H1 (cell line): ENCODE results near the gene LRRC8D.

Experiments used
- BACH1 ChIP-seq: IDR thresholded peaks from 2 replicates; pipeline ENCODE4 v1.6.1; 2012; ENCODE audit warnings: low read length, improper control_type of control experiment
- BRCA1 ChIP-seq: IDR thresholded peaks from 2 replicates; pipeline ENCODE4 v1.6.1; 2012; ENCODE audit warnings: low read depth, low read length, improper control_type of control experiment
- CREB1 ChIP-seq: IDR thresholded peaks from 2 replicates; pipeline ENCODE4 v1.6.1; 2012; ENCODE audit warnings: inconsistent platforms
- GABPA ChIP-seq: IDR thresholded peaks from 2 replicates; pipeline ENCODE4 v1.6.1; 2011; ENCODE audit warnings: mild to moderate bottlenecking, low read length, moderate library complexity, borderline replicate concordance; ENCODE audit not compliant: insufficient read depth
- HDAC6 ChIP-seq: IDR thresholded peaks from one replicate; pipeline ENCODE4 v1.7.1; 2012; ENCODE audit warnings: low read depth, mild to moderate bottlenecking, inconsistent platforms, low read length, moderate library complexity
- MAFK ChIP-seq: IDR thresholded peaks from 2 replicates; pipeline ENCODE4 v1.6.1; 2012; ENCODE audit warnings: low read depth, mild to moderate bottlenecking, improper control_type of control experiment, low read length
- POLR2A ChIP-seq, 2 experiments: IDR thresholded peaks; 1 replicate in 1 of 2; 2 replicates in 1 of 2; pipeline ENCODE4 v1.6.1; 2011; ENCODE audit warnings: low read depth in 2 of 2, low read length in 2 of 2, mild to moderate bottlenecking in 2 of 2; ENCODE audit errors: control extremely low read depth in 1 of 2
- SUZ12 ChIP-seq: fragments of 200-600 bp; sonication (generic); IDR thresholded peaks from 2 replicates; pipeline ENCODE4 v1.6.1; 2012; ENCODE audit warnings: mild to moderate bottlenecking, inconsistent platforms, low read length, moderate library complexity, mixed read lengths
- TAF1 ChIP-seq: IDR thresholded peaks from 2 replicates; pipeline ENCODE4 v1.6.1; 2011; ENCODE audit warnings: mild to moderate bottlenecking, low read depth, low read length
- TF ChIP-seq, protein P1 (sequence below): IDR thresholded peaks from 2 replicates; pipeline ENCODE4 v1.6.1; 2011; ENCODE audit warnings: low read depth, mild to moderate bottlenecking, low read length; ENCODE audit not compliant: insufficient read depth

GRCh38 chr1:89827330-89827729 lies 6.5 kb downstream of the LRRC8D start:
- TF ChIP-seq SUZ12 (no peak), MAFK (no peak), GABPA (no peak), BACH1 (no peak), POLR2A (IDR thresholded peaks at IDR 0.05; ENCODE audit: control extremely low read depth in 1 of 2, low read depth in 2 of 2, low read length in 2 of 2) (no peak), HDAC6 (no peak), TAF1 (no peak), CREB1 (no peak), BRCA1 (no peak)
- TF ChIP-seq, protein P1, sequence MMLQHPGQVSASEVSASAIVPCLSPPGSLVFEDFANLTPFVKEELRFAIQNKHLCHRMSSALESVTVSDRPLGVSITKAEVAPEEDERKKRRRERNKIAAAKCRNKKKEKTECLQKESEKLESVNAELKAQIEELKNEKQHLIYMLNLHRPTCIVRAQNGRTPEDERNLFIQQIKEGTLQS: no peak
